NB4 (cell line): ENCODE measurements around the gene PAQR8.

Source experiments
- DNase-seq: peaks from one replicate; pipeline ENCODE4 v3.0.0; 2010; ENCODE audit warnings: low read depth
- H3K4me3 ChIP-seq: one replicate; pipeline ENCODE4 v1.5.1; 2011; ENCODE audit warnings: mild to moderate bottlenecking, low read depth, low read length, moderate library complexity
- CTCF ChIP-seq: IDR thresholded peaks from one replicate; pipeline ENCODE4 v1.5.1; 2012; ENCODE audit warnings: low read depth, low read length
- MAX ChIP-seq: IDR thresholded peaks from 2 replicates; pipeline ENCODE4 v1.6.1; 2011; ENCODE audit warnings: low read depth, low read length
- MYC ChIP-seq: IDR thresholded peaks from 2 replicates; pipeline ENCODE4 v1.6.1; 2011; ENCODE audit warnings: low read depth, low read length
- POLR2A ChIP-seq: IDR thresholded peaks from 2 replicates; pipeline ENCODE4 v1.6.1; 2011; ENCODE audit warnings: mild to moderate bottlenecking; ENCODE audit not compliant: insufficient read length; ENCODE audit errors: extremely low read depth

PAQR8 gene

DNA sequence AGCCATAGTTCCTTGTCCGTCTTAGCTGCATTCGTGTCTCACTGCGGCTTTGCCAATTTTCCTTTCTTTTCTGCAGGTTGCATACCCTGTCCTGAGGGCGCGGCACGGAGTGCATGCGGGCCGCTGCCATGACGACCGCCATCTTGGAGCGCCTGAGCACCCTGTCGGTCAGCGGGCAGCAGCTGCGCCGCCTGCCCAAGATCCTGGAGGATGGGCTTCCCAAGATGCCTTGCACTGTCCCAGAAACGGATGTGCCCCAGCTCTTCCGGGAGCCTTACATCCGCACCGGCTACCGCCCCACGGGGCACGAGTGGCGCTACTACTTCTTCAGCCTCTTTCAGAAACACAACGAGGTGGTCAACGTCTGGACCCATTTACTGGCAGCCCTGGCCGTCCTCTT lies 41.1 kb downstream of the PAQR8 start:
- no peak overlapping the region for H3K4me3 ChIP-seq
- no peak for TF ChIP-seq POLR2A
- no peak for TF ChIP-seq MYC
- no peak for TF ChIP-seq MAX
- no peak for TF ChIP-seq CTCF
- DNase-seq = no peak

GRCh38 chr6:52403627-52404026 lies 41.7 kb downstream of the PAQR8 start:
- no peak overlapping the region for H3K4me3 ChIP-seq
- no peak for TF ChIP-seq MAX
- no peak for TF ChIP-seq MYC
- TF ChIP-seq POLR2A = no peak
- TF ChIP-seq CTCF = no peak
- DNase-seq = no peak

DNA sequence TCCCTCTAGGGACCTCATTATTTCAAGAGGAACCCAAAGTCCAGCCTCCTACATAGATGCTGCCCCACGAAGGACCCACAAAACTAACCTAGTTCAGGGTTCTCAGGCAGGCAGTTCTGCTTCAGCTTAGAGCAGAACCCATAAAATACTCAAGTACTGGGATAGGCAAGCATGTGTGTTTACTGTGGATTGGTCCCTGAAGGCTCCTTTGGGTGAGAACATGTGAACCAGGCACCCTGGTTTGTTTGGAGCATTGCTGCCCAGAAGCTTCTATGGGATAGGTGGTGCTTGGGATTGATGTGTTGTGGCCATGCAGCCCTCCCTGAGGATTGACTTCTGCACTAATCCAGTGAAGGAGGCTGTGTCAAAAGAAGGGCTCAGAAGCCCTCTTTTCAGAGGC lies 43.3 kb downstream of the PAQR8 start:
- no peak overlapping the region for H3K4me3 ChIP-seq
- TF ChIP-seq POLR2A (no peak), MAX (no peak), MYC (no peak), CTCF (no peak)
- DNase-seq = no peak

DNA sequence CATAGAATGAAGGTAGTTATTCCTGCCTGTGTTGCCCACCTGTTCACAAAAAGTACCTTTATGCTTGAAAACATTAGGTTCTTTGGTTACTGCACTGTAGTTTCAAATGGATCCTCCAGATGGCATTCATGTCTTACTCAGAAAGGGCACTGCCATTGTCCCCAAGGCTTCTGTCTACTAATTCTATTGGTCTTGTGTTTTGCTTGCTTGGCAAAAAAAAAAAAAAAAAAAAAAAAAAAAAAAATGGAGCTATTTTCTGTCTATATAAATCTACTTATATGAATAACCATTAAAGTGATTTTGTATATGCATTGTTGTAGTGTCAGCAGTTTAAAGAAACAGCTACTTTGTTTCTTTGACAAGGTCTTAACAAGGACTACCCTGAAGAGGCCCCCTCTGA lies 45.5 kb downstream of the PAQR8 start:
- peak; percentile 67 for DNase-seq
- TF ChIP-seq CTCF (peak; percentile 61), MAX (no peak)
- no peak overlapping the region for H3K4me3 ChIP-seq

GRCh38 chr6:52409499-52409898 lies 47.5 kb downstream of the PAQR8 start:
- H3K4me3 ChIP-seq = no peak overlapping the region
- no peak for TF ChIP-seq MAX
- no peak for TF ChIP-seq MYC
- TF ChIP-seq POLR2A = no peak
- DNase-seq = no peak

GRCh38 chr6:52410979-52411378 lies 49.0 kb downstream of the PAQR8 start:
- TF ChIP-seq MAX = no peak
- no peak for TF ChIP-seq POLR2A
- no peak for TF ChIP-seq MYC
- TF ChIP-seq CTCF = no peak
- H3K4me3 ChIP-seq = no peak overlapping the region
- DNase-seq = no peak
